HEK293 (cell line): ENCODE results near the gene SLC38A7.

Experiments
- FEZF1 ChIP-seq: fragments of 450-650 bp; formaldehyde crosslinking; IDR thresholded peaks from 2 replicates; pipeline ENCODE4 v1.5.1; 2016; ENCODE audit warnings: missing biosample characterization, missing genetic modification characterization
- GLIS2 ChIP-seq: fragments of 450-650 bp; formaldehyde crosslinking; IDR thresholded peaks from 2 replicates; pipeline ENCODE4 v1.5.1; 2016; ENCODE audit warnings: missing biosample characterization, missing genetic modification characterization
- HIC1 ChIP-seq: fragments of 450-650 bp; formaldehyde crosslinking; IDR thresholded peaks from 2 replicates; pipeline ENCODE4 v1.5.1; 2016; ENCODE audit warnings: missing biosample characterization, missing genetic modification characterization
- INSM2 ChIP-seq: fragments of 450-650 bp; formaldehyde crosslinking; IDR thresholded peaks from 2 replicates; pipeline ENCODE4 v1.5.1; 2016; ENCODE audit warnings: missing biosample characterization, missing genetic modification characterization
- KLF9 ChIP-seq: fragments of 450-650 bp; formaldehyde crosslinking; IDR thresholded peaks from 2 replicates; pipeline ENCODE4 v1.5.1; 2016; ENCODE audit warnings: missing biosample characterization, missing genetic modification characterization, low read depth
- MZF1 ChIP-seq: fragments of 450-650 bp; formaldehyde crosslinking; IDR thresholded peaks from 2 replicates; pipeline ENCODE4 v1.5.1; 2017; ENCODE audit warnings: missing biosample characterization, missing genetic modification characterization, borderline replicate concordance
- OSR2 ChIP-seq: fragments of 450-650 bp; formaldehyde crosslinking; IDR thresholded peaks from 2 replicates; pipeline ENCODE4 v1.5.1; 2016; ENCODE audit warnings: missing biosample characterization, missing genetic modification characterization
- SCRT1 ChIP-seq: fragments of 450-650 bp; formaldehyde crosslinking; IDR thresholded peaks from 2 replicates; pipeline ENCODE4 v1.5.1; 2016; ENCODE audit warnings: missing biosample characterization, missing genetic modification characterization, borderline replicate concordance
- ZBTB10 ChIP-seq: fragments of 450-650 bp; formaldehyde crosslinking; IDR thresholded peaks from 2 replicates; pipeline ENCODE4 v1.5.1; 2016; ENCODE audit warnings: missing biosample characterization, missing genetic modification characterization
- ZBTB26 ChIP-seq: fragments of 450-650 bp; formaldehyde crosslinking; optimal IDR thresholded peaks from 2 replicates; pipeline ENCODE3; 2016; ENCODE audit warnings: missing biosample characterization, mild to moderate bottlenecking, missing genetic modification characterization
- ZFP69B ChIP-seq: fragments of 450-650 bp; formaldehyde crosslinking; IDR thresholded peaks from 2 replicates; pipeline ENCODE4 v1.5.1; 2016; ENCODE audit warnings: missing biosample characterization, missing genetic modification characterization
- ZNF132 ChIP-seq: fragments of 450-650 bp; formaldehyde crosslinking; IDR thresholded peaks from 2 replicates; pipeline ENCODE4 v1.5.1; 2017; ENCODE audit warnings: missing biosample characterization, missing genetic modification characterization, borderline replicate concordance
- ZNF16 ChIP-seq: fragments of 450-650 bp; formaldehyde crosslinking; IDR thresholded peaks from 2 replicates; pipeline ENCODE4 v1.5.1; 2016; ENCODE audit warnings: low read depth, missing biosample characterization, missing genetic modification characterization
- ZNF18 ChIP-seq: fragments of 450-650 bp; formaldehyde crosslinking; IDR thresholded peaks from 2 replicates; pipeline ENCODE4 v1.5.1; 2016; ENCODE audit warnings: missing biosample characterization, missing genetic modification characterization
- ZNF266 ChIP-seq: fragments of 450-650 bp; formaldehyde crosslinking; IDR thresholded peaks from 2 replicates; pipeline ENCODE4 v1.5.1; 2016; ENCODE audit warnings: missing biosample characterization, missing genetic modification characterization, low read depth
- ZNF416 ChIP-seq: fragments of 450-650 bp; formaldehyde crosslinking; IDR thresholded peaks from 2 replicates; pipeline ENCODE4 v1.5.1; 2016; ENCODE audit warnings: missing biosample characterization, missing genetic modification characterization
- ZNF549 ChIP-seq: fragments of 450-650 bp; IDR thresholded peaks from 2 replicates; pipeline ENCODE4 v1.5.1; 2018; ENCODE audit warnings: missing biosample characterization, missing genetic modification characterization, mild to moderate bottlenecking, inconsistent platforms, moderate library complexity
- ZNF561 ChIP-seq: fragments of 450-650 bp; IDR thresholded peaks from 2 replicates; pipeline ENCODE4 v1.5.1; 2018; ENCODE audit warnings: missing biosample characterization, missing genetic modification characterization, borderline replicate concordance
- ZNF610 ChIP-seq: fragments of 450-650 bp; formaldehyde crosslinking; IDR thresholded peaks from 2 replicates; pipeline ENCODE4 v1.5.1; 2016; ENCODE audit warnings: missing biosample characterization, missing genetic modification characterization, borderline replicate concordance
- ZNF629 ChIP-seq: fragments of 450-650 bp; formaldehyde crosslinking; IDR thresholded peaks from 2 replicates; pipeline ENCODE4 v1.5.1; 2017; ENCODE audit warnings: missing biosample characterization, missing genetic modification characterization
- ZNF670 ChIP-seq: fragments of 450-650 bp; formaldehyde crosslinking; IDR thresholded peaks from 2 replicates; pipeline ENCODE4 v1.5.1; 2016; ENCODE audit warnings: missing biosample characterization, missing genetic modification characterization, low read depth
- ZNF792 ChIP-seq: fragments of 450-650 bp; formaldehyde crosslinking; IDR thresholded peaks from 2 replicates; pipeline ENCODE4 v1.5.1; 2016; ENCODE audit warnings: missing biosample characterization, missing genetic modification characterization
- TF ChIP-seq, protein P1 (sequence below): fragments of 450-650 bp; formaldehyde crosslinking; IDR thresholded peaks from 2 replicates; pipeline ENCODE4 v1.5.1; 2016; ENCODE audit warnings: missing biosample characterization, missing genetic modification characterization
- TF ChIP-seq, protein P2 (sequence below): fragments of 450-650 bp; formaldehyde crosslinking; IDR thresholded peaks from 2 replicates; pipeline ENCODE4 v1.5.1; 2016; ENCODE audit warnings: missing biosample characterization, missing genetic modification characterization
- TF ChIP-seq, protein P3 (sequence below): fragments of 450-650 bp; formaldehyde crosslinking; IDR thresholded peaks from 2 replicates; pipeline ENCODE4 v1.5.1; 2016; ENCODE audit warnings: missing biosample characterization, missing genetic modification characterization

Gene SLC38A7

GRCh38 chr16:58629733-58630640 lies 54.6 kb downstream of the SLC38A7 start, which contains the start of gene CNOT1 (continued):
- TF ChIP-seq FEZF1 (no peak), GLIS2 (peak; percentile 92), ZNF266 (tag by site-specific recombination) (no peak), ZNF792 (0 out of 2 replicates have a peak, but pooled peaks have one; percentile 33), ZNF610 (tag by site-specific recombination) (peak; percentile 25; the same call in 1 of the 2 replicates), OSR2 (no peak), KLF9 (peak; percentile 29; the same call in 1 of the 2 replicates), HIC1 (tag by site-specific recombination) (no peak), ZNF18 (tag by site-specific recombination) (no peak), ZNF549 (tag by site-specific recombination) (no peak), ZFP69B (tag by site-specific recombination) (peak; percentile 69; the same call in 1 of the 2 replicates), ZNF670 (tag by site-specific recombination) (no peak), ZNF132 (tag by site-specific recombination) (no peak), ZNF629 (tag by site-specific recombination) (peak; percentile 44), MZF1 (peak; percentile 99), ZBTB10 (tag by site-specific recombination) (peak; percentile 58), ZNF16 (tag by site-specific recombination) (no peak), ZNF416 (tag by site-specific recombination) (no peak), ZNF561 (peak; percentile 97), INSM2 (tag by site-specific recombination) (no peak), SCRT1 (tag by site-specific recombination) (peak; percentile 62; the same call in 1 of the 2 replicates), ZBTB26 (tag by site-specific recombination) (peak; percentile 79)
- TF ChIP-seq, protein P1, sequence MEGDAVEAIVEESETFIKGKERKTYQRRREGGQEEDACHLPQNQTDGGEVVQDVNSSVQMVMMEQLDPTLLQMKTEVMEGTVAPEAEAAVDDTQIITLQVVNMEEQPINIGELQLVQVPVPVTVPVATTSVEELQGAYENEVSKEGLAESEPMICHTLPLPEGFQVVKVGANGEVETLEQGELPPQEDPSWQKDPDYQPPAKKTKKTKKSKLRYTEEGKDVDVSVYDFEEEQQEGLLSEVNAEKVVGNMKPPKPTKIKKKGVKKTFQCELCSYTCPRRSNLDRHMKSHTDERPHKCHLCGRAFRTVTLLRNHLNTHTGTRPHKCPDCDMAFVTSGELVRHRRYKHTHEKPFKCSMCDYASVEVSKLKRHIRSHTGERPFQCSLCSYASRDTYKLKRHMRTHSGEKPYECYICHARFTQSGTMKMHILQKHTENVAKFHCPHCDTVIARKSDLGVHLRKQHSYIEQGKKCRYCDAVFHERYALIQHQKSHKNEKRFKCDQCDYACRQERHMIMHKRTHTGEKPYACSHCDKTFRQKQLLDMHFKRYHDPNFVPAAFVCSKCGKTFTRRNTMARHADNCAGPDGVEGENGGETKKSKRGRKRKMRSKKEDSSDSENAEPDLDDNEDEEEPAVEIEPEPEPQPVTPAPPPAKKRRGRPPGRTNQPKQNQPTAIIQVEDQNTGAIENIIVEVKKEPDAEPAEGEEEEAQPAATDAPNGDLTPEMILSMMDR (tag by site-specific recombination) = peak; percentile 30; the same call in 1 of the 2 replicates
- TF ChIP-seq, protein P2, sequence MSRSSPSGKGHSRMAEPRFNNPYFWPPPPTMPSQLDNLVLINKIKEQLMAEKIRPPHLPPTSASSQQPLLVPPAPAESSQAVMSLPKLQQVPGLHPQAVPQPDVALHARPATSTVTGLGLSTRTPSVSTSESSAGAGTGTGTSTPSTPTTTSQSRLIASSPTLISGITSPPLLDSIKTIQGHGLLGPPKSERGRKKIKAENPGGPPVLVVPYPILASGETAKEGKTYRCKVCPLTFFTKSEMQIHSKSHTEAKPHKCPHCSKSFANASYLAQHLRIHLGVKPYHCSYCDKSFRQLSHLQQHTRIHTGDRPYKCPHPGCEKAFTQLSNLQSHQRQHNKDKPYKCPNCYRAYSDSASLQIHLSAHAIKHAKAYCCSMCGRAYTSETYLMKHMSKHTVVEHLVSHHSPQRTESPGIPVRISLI (tag by site-specific recombination) = no peak
- TF ChIP-seq, protein P3, sequence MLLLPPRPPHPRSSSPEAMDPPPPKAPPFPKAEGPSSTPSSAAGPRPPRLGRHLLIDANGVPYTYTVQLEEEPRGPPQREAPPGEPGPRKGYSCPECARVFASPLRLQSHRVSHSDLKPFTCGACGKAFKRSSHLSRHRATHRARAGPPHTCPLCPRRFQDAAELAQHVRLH = 0 out of 2 replicates have a peak, but pooled peaks have one; percentile 75
